SK-N-SH treated with all-trans-retinoic acid at 6 μM for 48 hours (cell line): ENCODE measurements around the gene S100A16.

Source experiments
- CREB5 ChIP-seq: fragments of 250-450 bp; sonication (Bioruptor Pico); IDR thresholded peaks from 2 replicates; pipeline ENCODE4 v1.5.1; 2020; ENCODE audit warnings: low read depth, mild to moderate bottlenecking, moderate library complexity
- GLIS3 ChIP-seq: fragments of 250-450 bp; sonication (Bioruptor Pico); IDR thresholded peaks from 2 replicates; pipeline ENCODE4 v1.5.0; 2020; ENCODE audit warnings: mild to moderate bottlenecking, moderate library complexity
- PPARA ChIP-seq: fragments of 250-450 bp; sonication (Bioruptor Pico); IDR thresholded peaks from 2 replicates; pipeline ENCODE4 v1.5.0; 2020; ENCODE audit warnings: mild to moderate bottlenecking, borderline replicate concordance
- RARB ChIP-seq: fragments of 250-450 bp; sonication (Bioruptor Pico); IDR thresholded peaks from 2 replicates; pipeline ENCODE4 v1.8.0; 2021; ENCODE audit warnings: mild to moderate bottlenecking, moderate library complexity
- SNAI2 ChIP-seq: fragments of 250-450 bp; sonication (Bioruptor Pico); IDR thresholded peaks from 2 replicates; pipeline ENCODE4 v1.5.0; 2020; ENCODE audit warnings: mild to moderate bottlenecking, moderate library complexity
- TOX ChIP-seq: fragments of 250-450 bp; sonication (Bioruptor Pico); IDR thresholded peaks from 2 replicates; pipeline ENCODE4 v1.8.0; 2021; ENCODE audit warnings: mild to moderate bottlenecking, moderate library complexity, borderline replicate concordance
- TSHZ2 ChIP-seq: fragments of 250-450 bp; sonication (Bioruptor Pico); IDR thresholded peaks from 2 replicates; pipeline ENCODE4 v1.5.0; 2020; ENCODE audit warnings: mild to moderate bottlenecking, moderate library complexity
- ZC3H10 ChIP-seq: fragments of 250-450 bp; sonication (Bioruptor Pico); IDR thresholded peaks from 2 replicates; pipeline ENCODE4 v1.5.1; 2021; ENCODE audit warnings: mild to moderate bottlenecking, moderate library complexity
- ZFP30 ChIP-seq: fragments of 450-650 bp; formaldehyde crosslinking; IDR thresholded peaks from 2 replicates; pipeline ENCODE4 v1.5.0; 2022; ENCODE audit warnings: mild to moderate bottlenecking, moderate library complexity
- ZNF8 ChIP-seq: fragments of 450-650 bp; formaldehyde crosslinking; IDR thresholded peaks from 2 replicates; pipeline ENCODE4 v1.5.0; 2020; ENCODE audit warnings: mild to moderate bottlenecking, moderate library complexity

- TF ChIP-seq PPARA = no peak
- TF ChIP-seq ZFP30 (CRISPR knock-in tag) = no peak
- no peak for TF ChIP-seq CREB5
- TF ChIP-seq RARB = no peak
- TF ChIP-seq SNAI2 (CRISPR knock-in tag) = no peak
- TF ChIP-seq TSHZ2 (CRISPR knock-in tag) = no peak
- TF ChIP-seq GLIS3 = no peak
- TF ChIP-seq TOX (CRISPR knock-in tag) = no peak
- TF ChIP-seq ZC3H10 = no peak
- no peak for TF ChIP-seq ZNF8
These were observed 25.3 kb upstream of the S100A16 start for GRCh38 chr1:153638261-153638660.
